ENCODE data around the gene CCDC92. TPM values are rescaled to one million over a fixed set of nuclear protein-coding genes. Genes with fewer than 3 reads are reported as not detected.

The CCDC92 gene
- total RNA-seq, 1 donor from 2014 or later: 22.9 TPM

DNA sequence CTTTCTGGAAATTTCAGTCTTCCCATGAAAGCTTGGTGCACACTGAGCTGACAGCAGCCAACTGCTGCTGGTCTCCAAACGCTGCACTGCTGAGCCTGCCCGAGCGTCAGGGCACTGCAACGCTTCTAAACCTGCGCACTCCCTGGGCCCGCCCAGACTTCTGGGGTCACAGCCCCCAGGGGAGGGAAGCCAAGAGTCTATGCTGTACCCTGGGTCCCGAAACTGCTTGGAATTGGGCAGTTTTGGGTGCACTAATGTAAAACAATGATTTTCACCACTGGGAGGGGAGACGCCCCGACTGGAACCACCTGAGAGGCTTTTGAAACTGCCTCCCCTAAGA is 32.0 kb downstream of the CCDC92 start:
- no peaks in the 10 kb centered on the region for H3K9me3 Mint-ChIP-seq
- TF ChIP-seq, protein P1, sequence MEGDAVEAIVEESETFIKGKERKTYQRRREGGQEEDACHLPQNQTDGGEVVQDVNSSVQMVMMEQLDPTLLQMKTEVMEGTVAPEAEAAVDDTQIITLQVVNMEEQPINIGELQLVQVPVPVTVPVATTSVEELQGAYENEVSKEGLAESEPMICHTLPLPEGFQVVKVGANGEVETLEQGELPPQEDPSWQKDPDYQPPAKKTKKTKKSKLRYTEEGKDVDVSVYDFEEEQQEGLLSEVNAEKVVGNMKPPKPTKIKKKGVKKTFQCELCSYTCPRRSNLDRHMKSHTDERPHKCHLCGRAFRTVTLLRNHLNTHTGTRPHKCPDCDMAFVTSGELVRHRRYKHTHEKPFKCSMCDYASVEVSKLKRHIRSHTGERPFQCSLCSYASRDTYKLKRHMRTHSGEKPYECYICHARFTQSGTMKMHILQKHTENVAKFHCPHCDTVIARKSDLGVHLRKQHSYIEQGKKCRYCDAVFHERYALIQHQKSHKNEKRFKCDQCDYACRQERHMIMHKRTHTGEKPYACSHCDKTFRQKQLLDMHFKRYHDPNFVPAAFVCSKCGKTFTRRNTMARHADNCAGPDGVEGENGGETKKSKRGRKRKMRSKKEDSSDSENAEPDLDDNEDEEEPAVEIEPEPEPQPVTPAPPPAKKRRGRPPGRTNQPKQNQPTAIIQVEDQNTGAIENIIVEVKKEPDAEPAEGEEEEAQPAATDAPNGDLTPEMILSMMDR (conservative IDR thresholded peaks at IDR 0.05): no peak
- DNase-seq (ENCODE audit: extremely low spot score, unreplicated experiment): no peak
- peaks cover 35% of the 10 kb centered on the region for H3K36me3 Mint-ChIP-seq
- no peaks in the 10 kb centered on the region for H3K27me3 Mint-ChIP-seq
- no peak overlapping the region for H3K4me3 Mint-ChIP-seq
- peaks cover 6% of the 10 kb centered on the region for H3K4me1 Mint-ChIP-seq (ENCODE audit: unreplicated experiment)
- H3K27ac Mint-ChIP-seq: no peak overlapping the region

DNA sequence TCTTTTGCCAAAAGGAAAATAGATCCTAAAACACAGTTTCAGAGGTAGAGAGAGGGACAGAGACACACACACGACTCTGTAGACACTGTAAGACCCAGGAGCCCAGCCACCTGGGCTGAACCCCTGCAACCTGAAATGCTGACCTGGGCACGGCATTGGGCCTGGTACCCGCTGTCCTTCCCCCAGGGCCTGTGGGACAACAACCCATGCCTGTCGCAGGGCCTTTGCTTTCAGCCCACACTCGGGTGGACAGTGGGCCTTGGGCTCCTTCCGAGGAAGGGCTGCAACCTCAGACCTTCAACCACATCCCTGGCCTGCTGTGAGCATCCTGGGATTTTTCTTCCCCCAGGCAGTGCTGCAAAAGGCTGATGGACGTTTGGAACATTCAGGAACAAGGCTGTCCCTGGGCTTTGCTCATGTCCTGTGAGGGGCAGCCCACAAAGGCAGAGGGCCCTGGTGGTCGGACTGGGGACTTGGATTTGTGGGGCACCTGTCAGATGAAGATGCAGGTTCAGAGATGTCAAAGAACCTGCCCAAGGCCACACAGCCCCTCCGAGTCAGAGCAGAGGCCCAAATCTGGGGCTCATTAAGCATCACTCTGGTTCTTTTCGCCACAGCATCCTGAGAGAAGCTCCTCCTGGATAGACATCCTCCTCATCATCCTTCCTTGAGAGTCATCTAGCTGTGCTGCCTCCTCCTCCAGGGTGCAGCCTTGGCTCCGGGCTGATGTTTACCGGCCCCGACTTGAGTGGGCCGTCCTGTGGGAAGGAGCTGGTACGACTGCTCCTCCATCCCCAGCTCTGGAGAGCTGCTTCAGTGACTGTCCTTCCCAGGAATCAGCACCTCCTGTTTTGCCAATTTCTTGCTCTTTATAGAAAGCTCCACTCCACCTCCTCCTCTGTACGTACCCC is 32.7 kb downstream of the CCDC92 start:
- TF ChIP-seq, protein P1 (conservative IDR thresholded peaks at IDR 0.05): no peak
- Mint-ChIP-seq H3K27ac (no peak overlapping the region), H3K27me3 (no peaks in the 10 kb centered on the region), H3K9me3 (no peaks in the 10 kb centered on the region), H3K4me1 (ENCODE audit: unreplicated experiment) (peaks cover 6% of the 10 kb centered on the region), H3K36me3 (peaks cover 35% of the 10 kb centered on the region), H3K4me3 (no peak overlapping the region)
- no peak for DNase-seq (ENCODE audit: extremely low spot score, unreplicated experiment)

DNA sequence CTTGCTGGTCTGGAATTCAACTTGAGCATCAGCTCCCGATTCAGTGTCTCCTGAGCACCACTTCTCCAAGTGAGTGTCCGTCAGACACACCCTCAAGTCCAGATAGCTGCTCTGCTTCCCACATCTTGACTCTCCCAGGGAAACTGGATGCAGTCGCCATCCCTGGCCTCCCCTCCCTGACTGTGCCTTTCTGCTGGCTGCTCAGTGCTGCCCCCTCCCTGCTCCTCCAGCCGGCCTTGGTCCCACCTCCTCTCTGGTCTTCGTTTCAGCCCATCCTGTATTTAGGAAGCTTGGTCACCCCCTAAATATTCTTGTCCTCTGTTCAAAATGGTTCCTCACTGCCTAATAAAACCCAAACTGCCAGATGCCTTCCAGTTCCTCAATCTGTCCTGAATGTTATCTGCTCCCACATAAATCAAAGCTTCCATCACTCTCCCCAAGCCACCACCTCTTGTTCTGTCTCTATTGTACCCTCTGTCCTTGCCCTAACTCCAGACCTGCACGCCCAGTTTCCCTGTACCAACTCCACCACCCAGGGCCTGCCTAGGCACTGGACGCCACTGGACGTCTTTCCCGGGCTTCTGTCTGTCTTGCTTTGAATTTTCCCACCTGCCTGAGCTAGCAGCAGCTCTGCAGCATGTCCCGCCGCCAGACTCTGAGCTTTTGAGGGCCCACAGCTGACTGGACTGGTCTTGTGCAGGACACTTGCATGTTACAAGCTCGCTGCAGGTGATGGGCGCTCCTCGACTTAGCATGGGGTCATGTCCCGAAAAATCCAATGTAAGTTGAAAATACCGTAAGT is 33.8 kb downstream of the CCDC92 start:
- TF ChIP-seq, protein P1 (conservative IDR thresholded peaks at IDR 0.05): peak; percentile 57
- Mint-ChIP-seq H3K36me3 (peaks cover 29% of the 10 kb centered on the region), H3K27me3 (no peaks in the 10 kb centered on the region), H3K4me3 (no peak overlapping the region), H3K9me3 (no peaks in the 10 kb centered on the region), H3K4me1 (ENCODE audit: unreplicated experiment) (no peaks in the 10 kb centered on the region), H3K27ac (no peak overlapping the region)
- no peak for DNase-seq (ENCODE audit: extremely low spot score, unreplicated experiment)

DNA sequence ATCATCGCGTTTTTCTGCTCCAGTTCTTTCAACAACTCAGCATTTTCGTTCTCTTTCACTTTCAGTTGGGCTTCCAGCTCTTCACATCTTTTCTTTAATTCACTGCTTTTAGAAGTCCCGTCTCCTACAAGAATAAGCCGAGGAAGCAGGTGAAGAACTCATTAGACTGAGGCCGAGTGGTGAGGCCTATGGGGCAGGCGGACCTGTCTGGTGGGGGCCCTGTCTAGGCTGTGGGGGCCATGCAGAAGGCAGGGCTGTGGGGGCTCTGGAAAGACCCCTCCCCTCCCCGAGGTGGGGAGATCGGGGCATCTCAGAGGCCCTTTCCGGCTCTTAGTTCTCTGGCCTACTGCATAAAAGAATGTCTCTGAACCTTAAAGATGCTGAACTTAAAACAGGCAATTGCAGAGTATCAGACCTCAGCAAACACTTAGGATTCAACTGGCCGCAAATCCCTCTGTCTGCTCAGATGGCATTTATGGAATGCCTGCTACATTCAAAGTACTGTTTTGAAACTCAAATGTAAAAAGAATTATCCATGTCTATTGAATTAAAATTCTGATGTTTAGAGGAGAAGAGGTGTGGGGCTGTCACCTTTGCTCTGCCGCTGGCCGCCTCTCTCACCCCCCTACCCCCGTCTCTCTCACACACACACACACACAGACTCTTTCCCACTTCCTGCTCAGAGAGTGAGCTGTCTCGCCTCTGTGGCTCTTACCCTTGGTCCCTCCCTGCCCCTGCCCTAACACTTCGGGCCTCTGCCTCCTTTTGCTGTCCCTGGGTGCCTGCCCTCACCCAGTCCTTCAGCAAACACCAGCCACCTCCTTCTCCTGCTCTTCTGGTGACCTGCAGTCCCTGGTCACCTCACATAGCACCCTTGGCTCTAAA is 34.7 kb downstream of the CCDC92 start:
- Mint-ChIP-seq H3K4me3 (no peak overlapping the region), H3K9me3 (no peaks in the 10 kb centered on the region), H3K36me3 (peaks cover 28% of the 10 kb centered on the region), H3K27ac (no peak overlapping the region), H3K27me3 (no peaks in the 10 kb centered on the region), H3K4me1 (ENCODE audit: unreplicated experiment) (no peaks in the 10 kb centered on the region)
- TF ChIP-seq, protein P1 (conservative IDR thresholded peaks at IDR 0.05): no peak
- DNase-seq (ENCODE audit: extremely low spot score, unreplicated experiment): no peak

DNA sequence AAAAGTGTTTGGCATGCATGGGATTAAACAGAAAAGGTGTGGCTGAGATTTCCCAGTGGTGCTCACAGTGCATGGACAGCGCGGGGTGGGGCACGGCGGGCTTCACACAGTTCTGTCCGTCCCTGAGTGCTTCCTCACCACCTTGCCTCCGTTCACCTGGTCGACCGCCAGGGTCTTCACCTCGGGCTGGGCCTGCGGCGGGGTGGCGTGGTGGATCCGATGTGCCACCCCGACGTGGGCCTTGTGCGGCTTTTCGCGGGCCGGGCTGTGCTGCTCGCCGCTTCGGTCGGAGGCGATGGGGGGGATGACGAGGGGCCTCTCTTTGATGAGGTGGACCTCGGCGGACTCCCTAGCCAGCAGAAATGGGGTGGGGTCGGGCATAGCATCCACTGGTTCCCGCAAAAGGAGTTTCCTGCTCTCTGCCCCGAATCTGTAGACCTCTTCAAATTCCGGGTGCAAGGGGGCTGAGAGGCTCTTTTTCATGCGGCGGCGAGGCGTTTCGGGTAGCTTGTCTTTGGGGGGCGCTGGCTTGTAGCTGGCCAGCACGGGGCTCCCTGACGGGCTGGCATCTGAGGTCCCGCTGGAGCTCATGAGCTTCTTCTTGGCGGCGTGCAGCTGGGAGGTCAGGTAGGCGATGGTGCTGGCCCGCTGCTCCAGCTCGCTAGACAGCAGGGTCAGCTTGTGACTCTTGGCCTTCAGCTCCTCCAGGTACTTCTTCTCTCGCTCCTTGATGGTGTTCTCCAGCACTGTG is 35.5 kb downstream of the CCDC92 start:
- H3K4me3 Mint-ChIP-seq: no peak overlapping the region

More for the DNA sequence above, 35.5 kb downstream of the CCDC92 start:
- peaks cover 20% of the 10 kb centered on the region for H3K36me3 Mint-ChIP-seq
- H3K4me1 Mint-ChIP-seq (ENCODE audit: unreplicated experiment): no peaks in the 10 kb centered on the region
- TF ChIP-seq, protein P1 (conservative IDR thresholded peaks at IDR 0.05): no peak
- DNase-seq (ENCODE audit: extremely low spot score, unreplicated experiment): no peak
- H3K9me3 Mint-ChIP-seq: no peaks in the 10 kb centered on the region
- H3K27me3 Mint-ChIP-seq: no peaks in the 10 kb centered on the region
- no peak overlapping the region for H3K27ac Mint-ChIP-seq

Measured in type B pancreatic cell (in vitro differentiated cells).